Measurements from ENCODE around the gene KDM7A.

- no peak for TF ChIP-seq CTCF (IDR thresholded peaks at IDR 0.05; ENCODE audit: poor library complexity)
- TF ChIP-seq EZH2 (IDR thresholded peaks at IDR 0.05; ENCODE audit: borderline replicate concordance) = no peak
Measured at GRCh38 chr7:140056431-140057142, 120.2 kb downstream of the KDM7A start.

All from hepatocyte (in vitro differentiated cells).